NCI-H2227 (cell line): ENCODE data around the gene PDE9A.

Experiments used
- DNase-seq: peaks from one replicate; lab custom pipeline; 2025; ENCODE audit not compliant: unreplicated experiment; lab: John Stamatoyannopoulos, UW

PDE9A gene

GRCh38 chr21:42655796-42656770 is 2.7 kb downstream of the PDE9A start:
- DNase-seq: no peak

GRCh38 chr21:42656872-42657271 is 3.5 kb downstream of the PDE9A start:
- no peak for DNase-seq

- no peak for DNase-seq
Observed at GRCh38 chr21:42657676-42658319, 4.4 kb downstream of the PDE9A start.

- no peak for DNase-seq
Observed at GRCh38 chr21:42658320-42659105, 5.1 kb downstream of the PDE9A start.

GRCh38 chr21:42659416-42660117 is 6.1 kb downstream of the PDE9A start:
- DNase-seq: no peak

GRCh38 chr21:42660118-42660470 is 6.7 kb downstream of the PDE9A start:
- no peak for DNase-seq

GRCh38 chr21:42661688-42662429 is 8.4 kb downstream of the PDE9A start:
- DNase-seq: no peak

GRCh38 chr21:42662430-42663199 is 9.2 kb downstream of the PDE9A start:
- DNase-seq: no peak

- DNase-seq: no peak
Observed at GRCh38 chr21:42663200-42663750, 9.9 kb downstream of the PDE9A start.

- DNase-seq: no peak
Observed at GRCh38 chr21:42663860-42664535, 10.6 kb downstream of the PDE9A start.

- DNase-seq: no peak
Observed at GRCh38 chr21:42664614-42665013, 11.2 kb downstream of the PDE9A start.

- DNase-seq: no peak
Observed at GRCh38 chr21:42665026-42665425, 11.6 kb downstream of the PDE9A start.

GRCh38 chr21:42665484-42665883 is 12.1 kb downstream of the PDE9A start:
- DNase-seq: no peak

- DNase-seq: peak; percentile 11
Observed at GRCh38 chr21:42666023-42666747, 12.8 kb downstream of the PDE9A start.

GRCh38 chr21:42666925-42667324 is 13.5 kb downstream of the PDE9A start:
- DNase-seq: no peak

- no peak for DNase-seq
Observed at GRCh38 chr21:42668298-42668992, 15.0 kb downstream of the PDE9A start.

- no peak for DNase-seq
Observed at GRCh38 chr21:42669041-42669440, 15.6 kb downstream of the PDE9A start.
